ENCODE results near the gene KCNA5.

The KCNA5 gene

DNA sequence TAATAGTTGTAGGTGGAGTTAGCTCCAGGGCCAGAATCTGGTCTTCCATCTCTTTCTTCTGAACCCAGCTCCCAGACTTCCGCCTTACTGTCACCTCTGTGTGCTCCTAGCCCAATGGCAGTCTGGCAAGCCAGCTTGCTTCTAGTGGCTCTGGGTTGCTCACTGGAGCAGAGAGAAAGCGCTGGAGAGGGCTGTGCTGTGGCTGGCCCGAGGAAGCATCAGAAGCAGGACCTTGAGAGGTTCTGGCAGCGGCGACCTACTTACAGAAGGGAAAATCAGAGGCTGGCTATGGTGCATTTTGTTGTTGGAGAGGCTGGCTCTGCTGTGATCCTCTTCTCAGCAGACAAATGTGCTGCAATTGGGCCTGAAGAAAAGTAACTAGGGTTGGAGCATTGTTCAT is 28.6 kb downstream of the KCNA5 start:
- Histone ChIP-seq H3K4me3 (ENCODE audit: insufficient read depth, low read depth, low read length, poor library complexity, severe bottlenecking) (no peak overlapping the region), H3K4me1 (ENCODE audit: control insufficient read depth, insufficient read depth, low read length, poor library complexity, severe bottlenecking) (no peaks in the 10 kb centered on the region), H3K27ac (ENCODE audit: insufficient read depth, low read length, poor library complexity, severe bottlenecking) (no peak overlapping the region), H3K27me3 (replicated peaks; ENCODE audit: control insufficient read depth, insufficient read depth, low read length, poor library complexity, severe bottlenecking) (peaks cover 4% of the 10 kb centered on the region), H3K9me3 (ENCODE audit: control insufficient read depth, low read length) (no peaks in the 10 kb centered on the region), H3K36me3 (ENCODE audit: control insufficient read depth, insufficient read depth, low read length) (no peaks in the 10 kb centered on the region)
- DNase-seq = no peak

DNA sequence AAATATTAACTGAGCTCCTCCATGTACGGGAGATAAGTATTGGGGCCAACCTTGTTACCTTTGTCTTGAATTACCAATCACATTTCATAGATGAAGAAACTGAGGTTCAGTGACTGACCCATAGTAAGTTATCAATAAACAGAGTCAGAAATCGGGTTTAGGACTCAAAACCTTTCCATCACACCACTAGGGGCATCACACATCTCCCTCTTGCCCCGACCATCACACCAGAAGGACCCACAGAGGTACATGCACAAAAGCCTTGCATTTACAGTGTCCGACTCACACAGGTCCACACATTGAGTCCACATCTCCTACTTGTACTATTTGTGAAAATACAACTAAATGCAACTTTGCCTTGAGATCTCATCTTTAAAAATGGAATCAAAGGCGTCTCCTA is 29.4 kb downstream of the KCNA5 start:
- H3K9me3 ChIP-seq (ENCODE audit: control insufficient read depth, low read length) = no peaks in the 10 kb centered on the region
- no peak overlapping the region for H3K27ac ChIP-seq (ENCODE audit: insufficient read depth, low read length, poor library complexity, severe bottlenecking)
- H3K4me1 ChIP-seq (ENCODE audit: control insufficient read depth, insufficient read depth, low read length, poor library complexity, severe bottlenecking) = no peaks in the 10 kb centered on the region
- no peaks in the 10 kb centered on the region for H3K36me3 ChIP-seq (ENCODE audit: control insufficient read depth, insufficient read depth, low read length)
- H3K4me3 ChIP-seq (ENCODE audit: insufficient read depth, low read depth, low read length, poor library complexity, severe bottlenecking) = no peak overlapping the region
- no peak for DNase-seq
- H3K27me3 ChIP-seq (replicated peaks; ENCODE audit: control insufficient read depth, insufficient read depth, low read length, poor library complexity, severe bottlenecking) = peaks cover 4% of the 10 kb centered on the region

- no peak for DNase-seq
- H3K27ac ChIP-seq (ENCODE audit: insufficient read depth, low read length, poor library complexity, severe bottlenecking) = no peak overlapping the region
Observed at GRCh38 chr12:5073853-5074252, 30.2 kb downstream of the KCNA5 start.

DNA sequence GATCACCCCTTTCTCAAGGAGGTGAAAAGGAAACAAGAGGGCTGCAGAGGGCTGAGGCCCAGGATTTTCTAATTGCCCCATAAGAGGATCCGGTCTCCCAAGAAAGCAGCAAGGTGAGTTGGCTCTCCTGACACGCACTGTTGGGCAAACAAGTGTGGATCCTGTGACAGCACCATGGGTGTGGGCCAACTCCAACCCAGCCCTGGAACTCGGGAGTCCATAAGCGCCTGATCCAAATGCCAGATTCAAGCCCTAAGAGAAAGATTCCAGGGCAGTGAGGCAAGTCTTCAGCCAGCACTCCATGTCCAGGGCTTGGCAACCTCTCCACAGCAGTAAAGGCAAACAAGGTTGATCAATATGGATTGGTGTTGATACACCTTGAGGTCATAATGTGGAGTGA is 33.1 kb downstream of the KCNA5 start:
- H3K4me1 ChIP-seq (ENCODE audit: control insufficient read depth, insufficient read depth, low read length, poor library complexity, severe bottlenecking) = no peaks in the 10 kb centered on the region
- H3K36me3 ChIP-seq (ENCODE audit: control insufficient read depth, insufficient read depth, low read length) = no peaks in the 10 kb centered on the region
- no peak overlapping the region for H3K27ac ChIP-seq (ENCODE audit: insufficient read depth, low read length, poor library complexity, severe bottlenecking)
- no peak for DNase-seq
- H3K4me3 ChIP-seq (ENCODE audit: insufficient read depth, low read depth, low read length, poor library complexity, severe bottlenecking) = no peak overlapping the region
- H3K27me3 ChIP-seq (replicated peaks; ENCODE audit: control insufficient read depth, insufficient read depth, low read length, poor library complexity, severe bottlenecking) = peaks cover 3% of the 10 kb centered on the region
- H3K9me3 ChIP-seq (ENCODE audit: control insufficient read depth, low read length) = no peaks in the 10 kb centered on the region

More at GRCh38 chr12:5073853-5074252, 30.2 kb downstream of the KCNA5 start:
- peaks cover 4% of the 10 kb centered on the region for H3K27me3 ChIP-seq (replicated peaks; ENCODE audit: control insufficient read depth, insufficient read depth, low read length, poor library complexity, severe bottlenecking)
- H3K36me3 ChIP-seq (ENCODE audit: control insufficient read depth, insufficient read depth, low read length) = no peaks in the 10 kb centered on the region
- H3K9me3 ChIP-seq (ENCODE audit: control insufficient read depth, low read length) = no peaks in the 10 kb centered on the region
- no peaks in the 10 kb centered on the region for H3K4me1 ChIP-seq (ENCODE audit: control insufficient read depth, insufficient read depth, low read length, poor library complexity, severe bottlenecking)
- H3K4me3 ChIP-seq (ENCODE audit: insufficient read depth, low read depth, low read length, poor library complexity, severe bottlenecking) = no peak overlapping the region

DNA sequence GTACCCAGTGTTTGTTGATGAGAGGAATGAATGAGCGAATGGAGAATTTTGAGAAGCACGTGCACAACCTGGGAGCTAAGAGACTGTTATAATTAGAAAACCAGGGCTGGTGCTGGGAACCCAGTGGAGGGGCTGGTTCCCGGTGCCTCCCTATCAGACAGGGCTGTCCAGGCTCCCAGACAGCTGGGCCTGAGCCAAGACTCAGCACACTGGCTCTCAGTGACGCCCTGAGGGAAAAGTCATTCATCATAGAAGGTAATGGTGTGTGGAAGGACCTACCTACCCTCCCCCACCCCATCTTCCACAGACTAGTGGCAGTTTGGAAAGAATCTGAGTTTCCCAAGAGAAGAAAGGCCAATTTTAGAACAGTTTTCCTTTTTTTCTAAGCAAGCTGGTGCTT is 34.7 kb downstream of the KCNA5 start:
- Histone ChIP-seq H3K27ac (ENCODE audit: insufficient read depth, low read length, poor library complexity, severe bottlenecking) (no peak overlapping the region), H3K9me3 (ENCODE audit: control insufficient read depth, low read length) (no peaks in the 10 kb centered on the region), H3K4me1 (ENCODE audit: control insufficient read depth, insufficient read depth, low read length, poor library complexity, severe bottlenecking) (no peaks in the 10 kb centered on the region), H3K4me3 (ENCODE audit: insufficient read depth, low read depth, low read length, poor library complexity, severe bottlenecking) (no peak overlapping the region), H3K27me3 (replicated peaks; ENCODE audit: control insufficient read depth, insufficient read depth, low read length, poor library complexity, severe bottlenecking) (no peaks in the 10 kb centered on the region), H3K36me3 (ENCODE audit: control insufficient read depth, insufficient read depth, low read length) (no peaks in the 10 kb centered on the region)
- no peak for DNase-seq

DNA sequence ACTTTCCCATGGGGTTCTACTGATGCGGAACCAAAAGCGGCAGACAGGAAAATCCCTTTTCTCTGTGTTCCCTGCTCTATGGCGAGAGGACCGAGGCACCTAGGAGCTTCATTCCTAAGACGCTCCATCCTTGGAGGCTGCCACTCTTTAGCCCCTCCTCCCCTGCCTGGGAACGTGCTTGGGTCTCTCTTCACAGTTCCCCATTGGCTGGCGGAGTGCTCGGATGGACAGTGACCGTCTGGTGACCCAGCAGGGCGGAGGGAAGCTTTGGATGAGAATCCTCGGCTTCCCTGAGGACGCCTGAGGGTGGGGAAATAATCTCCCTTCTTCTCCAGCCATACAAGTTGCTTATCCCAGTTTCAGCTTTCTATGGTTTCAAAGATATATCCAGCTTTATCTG is 37.3 kb downstream of the KCNA5 start:
- no peaks in the 10 kb centered on the region for H3K27me3 ChIP-seq (replicated peaks; ENCODE audit: control insufficient read depth, insufficient read depth, low read length, poor library complexity, severe bottlenecking)
- H3K4me1 ChIP-seq (ENCODE audit: control insufficient read depth, insufficient read depth, low read length, poor library complexity, severe bottlenecking) = no peaks in the 10 kb centered on the region
- DNase-seq = no peak
- H3K4me3 ChIP-seq (ENCODE audit: insufficient read depth, low read depth, low read length, poor library complexity, severe bottlenecking) = no peak overlapping the region
- H3K27ac ChIP-seq (ENCODE audit: insufficient read depth, low read length, poor library complexity, severe bottlenecking) = no peak overlapping the region
- no peaks in the 10 kb centered on the region for H3K36me3 ChIP-seq (ENCODE audit: control insufficient read depth, insufficient read depth, low read length)
- no peaks in the 10 kb centered on the region for H3K9me3 ChIP-seq (ENCODE audit: control insufficient read depth, low read length)

- no peaks in the 10 kb centered on the region for H3K27me3 ChIP-seq (replicated peaks; ENCODE audit: control insufficient read depth, insufficient read depth, low read length, poor library complexity, severe bottlenecking)
- no peak overlapping the region for H3K27ac ChIP-seq (ENCODE audit: insufficient read depth, low read length, poor library complexity, severe bottlenecking)
- no peaks in the 10 kb centered on the region for H3K9me3 ChIP-seq (ENCODE audit: control insufficient read depth, low read length)
- no peak overlapping the region for H3K4me3 ChIP-seq (ENCODE audit: insufficient read depth, low read depth, low read length, poor library complexity, severe bottlenecking)
- H3K4me1 ChIP-seq (ENCODE audit: control insufficient read depth, insufficient read depth, low read length, poor library complexity, severe bottlenecking) = no peaks in the 10 kb centered on the region
- H3K36me3 ChIP-seq (ENCODE audit: control insufficient read depth, insufficient read depth, low read length) = no peaks in the 10 kb centered on the region
- no peak for DNase-seq
Observed at GRCh38 chr12:5083955-5084849, 40.5 kb downstream of the KCNA5 start.

- DNase-seq = no peak
- Histone ChIP-seq H3K4me1 (ENCODE audit: control insufficient read depth, insufficient read depth, low read length, poor library complexity, severe bottlenecking) (no peaks in the 10 kb centered on the region), H3K9me3 (ENCODE audit: control insufficient read depth, low read length) (no peaks in the 10 kb centered on the region), H3K36me3 (ENCODE audit: control insufficient read depth, insufficient read depth, low read length) (no peaks in the 10 kb centered on the region), H3K4me3 (ENCODE audit: insufficient read depth, low read depth, low read length, poor library complexity, severe bottlenecking) (no peak overlapping the region), H3K27me3 (replicated peaks; ENCODE audit: control insufficient read depth, insufficient read depth, low read length, poor library complexity, severe bottlenecking) (no peaks in the 10 kb centered on the region), H3K27ac (ENCODE audit: insufficient read depth, low read length, poor library complexity, severe bottlenecking) (no peak overlapping the region)
Observed at GRCh38 chr12:5085896-5086295, 42.2 kb downstream of the KCNA5 start.

DNA sequence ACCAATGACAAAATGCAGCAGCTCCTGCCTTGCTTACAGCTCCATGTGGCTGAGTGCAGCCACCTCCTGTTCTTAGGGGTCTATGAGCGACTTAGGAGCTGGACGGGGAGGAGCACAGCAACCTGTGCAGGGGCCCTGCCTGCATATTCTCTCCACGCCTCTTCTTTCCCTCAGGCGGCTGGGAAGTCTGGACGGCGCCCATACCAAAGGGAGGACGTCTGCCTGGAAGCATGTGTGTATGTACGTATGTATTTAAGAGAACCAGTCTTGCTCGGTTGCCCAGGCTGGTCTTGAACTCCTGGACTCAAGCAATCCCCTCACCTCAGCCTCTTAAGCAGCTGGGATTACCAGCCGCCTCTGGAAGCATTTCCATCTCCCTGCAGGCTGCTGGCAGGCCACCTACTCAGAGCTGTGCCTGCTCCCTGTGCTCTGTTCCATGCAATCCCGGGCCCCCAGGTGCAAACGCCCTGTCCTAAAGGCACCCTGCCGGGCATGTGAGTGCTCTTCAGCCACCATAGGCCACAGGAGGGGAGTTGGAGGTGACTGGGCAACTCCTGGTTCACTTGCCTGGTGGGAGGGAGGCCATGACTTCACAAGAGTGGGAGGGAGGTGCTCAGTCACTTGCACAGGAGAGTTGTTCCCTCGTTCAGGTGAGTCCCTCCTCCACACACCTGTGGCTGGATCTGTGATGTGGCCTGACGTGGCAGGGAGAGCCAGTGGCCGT is 44.3 kb downstream of the KCNA5 start:
- Histone ChIP-seq H3K9me3 (ENCODE audit: control insufficient read depth, low read length) (no peaks in the 10 kb centered on the region), H3K27me3 (replicated peaks; ENCODE audit: control insufficient read depth, insufficient read depth, low read length, poor library complexity, severe bottlenecking) (no peaks in the 10 kb centered on the region), H3K4me1 (ENCODE audit: control insufficient read depth, insufficient read depth, low read length, poor library complexity, severe bottlenecking) (no peaks in the 10 kb centered on the region), H3K27ac (ENCODE audit: insufficient read depth, low read length, poor library complexity, severe bottlenecking) (no peak overlapping the region), H3K36me3 (ENCODE audit: control insufficient read depth, insufficient read depth, low read length) (no peaks in the 10 kb centered on the region), H3K4me3 (ENCODE audit: insufficient read depth, low read depth, low read length, poor library complexity, severe bottlenecking) (no peak overlapping the region)
- no peak for DNase-seq

DNA sequence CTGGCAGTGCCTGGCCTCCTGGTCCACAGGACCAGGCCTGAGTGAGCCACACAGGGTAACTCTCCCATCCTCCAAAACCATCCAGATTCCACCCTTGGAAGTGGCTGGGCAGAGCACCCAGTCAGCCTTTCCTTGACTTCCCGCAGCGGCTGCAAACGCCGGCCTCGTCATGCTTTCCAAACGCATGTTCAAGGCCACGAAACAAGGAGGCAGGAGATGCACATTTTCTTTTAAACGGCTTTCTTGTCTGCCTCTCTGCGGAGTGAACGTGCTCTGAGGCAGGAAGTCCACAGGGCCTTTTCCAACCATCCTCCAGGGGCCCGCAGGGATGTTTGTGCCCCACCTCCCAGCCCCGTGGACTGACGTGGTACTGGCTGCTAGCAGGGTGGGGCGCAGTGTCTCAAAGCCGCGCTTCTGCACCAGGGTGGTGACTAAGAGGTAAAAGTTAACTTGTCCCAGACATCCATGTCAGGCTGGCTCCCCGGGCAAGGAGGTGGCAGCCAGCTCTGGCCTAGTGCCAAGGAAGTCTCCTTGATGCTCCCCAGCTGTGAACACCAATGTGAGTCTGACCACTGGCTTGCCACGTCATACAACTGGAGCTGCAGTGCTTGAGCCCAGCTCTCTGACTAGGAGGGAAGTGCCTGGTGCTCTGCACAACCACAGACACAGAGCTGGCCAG is 45.0 kb downstream of the KCNA5 start:
- Histone ChIP-seq H3K4me3 (ENCODE audit: insufficient read depth, low read depth, low read length, poor library complexity, severe bottlenecking) (no peak overlapping the region), H3K27ac (ENCODE audit: insufficient read depth, low read length, poor library complexity, severe bottlenecking) (no peak overlapping the region), H3K9me3 (ENCODE audit: control insufficient read depth, low read length) (no peaks in the 10 kb centered on the region), H3K4me1 (ENCODE audit: control insufficient read depth, insufficient read depth, low read length, poor library complexity, severe bottlenecking) (no peaks in the 10 kb centered on the region), H3K36me3 (ENCODE audit: control insufficient read depth, insufficient read depth, low read length) (no peaks in the 10 kb centered on the region), H3K27me3 (replicated peaks; ENCODE audit: control insufficient read depth, insufficient read depth, low read length, poor library complexity, severe bottlenecking) (no peaks in the 10 kb centered on the region)
- no peak for DNase-seq
